Endometrial microvascular endothelial cells (primary cell): ENCODE measurements around the gene FLNB. TPM values are rescaled to one million over a fixed set of nuclear protein-coding genes. Genes with fewer than 3 reads are reported as not detected.
"Not testable (repeated sequence)": the region's sequence is repeated elsewhere in the genome, so short reads cannot be mapped to it uniquely, and the experiment has no call there.

Experiments
- in situ Hi-C: cut with HindIII; loops from 2 replicates; pipeline ENCODE4 v1.10.0; 2017; ENCODE audit warnings: low sequenced_read_pairs, low pct_unique_long_range_greater_than_20kb; ENCODE audit errors: inconsistent ontology term
- total RNA-seq: library from RNA; depleted of rRNA; stranded (reverse); fragments of >200 nt; gene quantifications from one replicate; pipeline ENCODE4 v1.2.3, GENCODE V29; 2015; ENCODE audit errors: inconsistent ontology term

Gene FLNB
- total RNA-seq, 1 donor from 2014 or later: 503 TPM

DNA sequence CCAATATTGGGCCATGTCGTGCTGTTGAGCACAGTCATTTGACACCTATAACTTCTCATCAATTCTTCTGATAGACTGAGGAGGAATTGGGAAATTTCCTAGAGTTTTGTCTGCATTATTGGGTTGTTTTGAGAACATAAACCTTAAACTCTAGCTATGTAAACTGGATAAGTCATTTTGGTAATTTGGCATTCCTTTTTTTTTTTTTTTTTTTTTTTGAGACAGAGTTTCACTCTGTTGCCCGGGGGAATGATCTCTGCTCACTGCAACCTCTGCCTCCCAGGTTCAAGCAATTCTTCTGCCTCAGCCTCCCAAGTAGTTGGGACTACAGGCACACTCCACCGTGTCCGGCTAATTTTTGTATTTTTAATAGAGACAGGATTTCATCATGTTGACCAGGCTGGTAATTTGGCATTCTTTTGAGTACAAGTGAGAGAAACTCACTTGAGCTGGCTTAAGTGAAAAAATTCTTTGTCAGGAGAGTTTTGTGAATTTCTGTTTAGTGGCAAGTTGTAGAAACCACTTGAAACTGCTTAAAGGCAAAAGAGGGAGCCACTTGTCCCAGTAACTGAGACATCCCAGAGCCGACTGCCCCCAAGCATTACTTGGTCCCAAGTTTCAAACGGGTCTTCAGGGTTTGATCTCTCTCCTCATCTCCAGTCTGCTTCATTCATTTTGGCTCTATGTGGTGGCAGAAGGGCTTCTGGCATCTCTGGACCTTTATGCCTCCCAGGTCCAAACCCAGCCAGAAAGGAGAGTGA, 34.9 kb downstream of the FLNB start:
- in situ Hi-C loops: loop anchor here (25.0 kb wide), 1 partner anchor 106 kb away; no protein-coding TSS in a partner anchor

DNA sequence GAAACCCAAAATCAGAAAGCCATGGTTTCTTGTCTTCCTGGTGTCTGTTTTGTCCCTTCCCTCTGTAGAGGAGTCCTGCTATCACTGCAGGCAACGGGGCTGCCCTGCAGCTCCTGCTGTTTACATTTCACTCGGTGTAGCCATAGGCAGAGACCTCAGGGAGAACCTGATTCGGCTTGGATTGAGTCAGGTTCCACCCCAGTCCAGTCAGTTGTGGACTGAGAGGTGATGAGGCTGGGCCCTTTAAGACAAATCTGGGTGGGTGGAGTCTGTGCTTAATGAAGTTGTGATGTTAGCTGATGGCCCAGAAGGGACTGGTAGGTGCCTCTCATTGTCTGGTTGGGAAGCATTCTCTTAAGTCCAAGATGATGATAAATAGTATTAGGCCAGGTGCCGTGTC, 35.7 kb downstream of the FLNB start:
- in situ Hi-C loops: loop anchor here (25.0 kb wide), 1 partner anchor 107 kb away; no protein-coding TSS in a partner anchor

- in situ Hi-C loops: loop anchor here (25.0 kb wide), 1 partner anchor 108 kb away; no protein-coding TSS in a partner anchor
Measured at GRCh38 chr3:58044691-58045483, 36.7 kb downstream of the FLNB start.

GRCh38 chr3:58047826-58048225, 39.6 kb downstream of the FLNB start:
- in situ Hi-C loops: loop anchor here (25.0 kb wide), 1 partner anchor 111 kb away; no protein-coding TSS in a partner anchor

DNA sequence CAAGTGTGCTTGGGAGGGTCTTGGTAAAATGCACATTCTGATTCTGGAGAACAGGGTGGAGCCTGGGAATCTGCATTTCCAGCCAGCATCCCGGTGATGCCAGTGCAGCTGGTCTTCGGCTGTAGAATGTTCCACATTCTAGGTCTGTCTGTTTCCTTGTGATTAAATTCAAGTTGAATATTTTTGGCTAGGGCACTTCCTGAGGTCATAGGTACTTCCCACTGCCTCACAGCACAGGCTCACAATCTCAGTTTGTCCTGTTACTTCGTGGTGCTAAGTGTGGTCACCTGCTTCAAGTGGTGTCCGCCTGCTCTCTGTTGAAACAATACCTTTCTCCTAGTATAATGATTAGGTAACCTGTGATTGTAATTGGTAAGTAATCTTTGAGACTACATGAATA, 40.1 kb downstream of the FLNB start:
- in situ Hi-C loops: loop anchor here (25.0 kb wide), 1 partner anchor 111 kb away; no protein-coding TSS in a partner anchor

DNA sequence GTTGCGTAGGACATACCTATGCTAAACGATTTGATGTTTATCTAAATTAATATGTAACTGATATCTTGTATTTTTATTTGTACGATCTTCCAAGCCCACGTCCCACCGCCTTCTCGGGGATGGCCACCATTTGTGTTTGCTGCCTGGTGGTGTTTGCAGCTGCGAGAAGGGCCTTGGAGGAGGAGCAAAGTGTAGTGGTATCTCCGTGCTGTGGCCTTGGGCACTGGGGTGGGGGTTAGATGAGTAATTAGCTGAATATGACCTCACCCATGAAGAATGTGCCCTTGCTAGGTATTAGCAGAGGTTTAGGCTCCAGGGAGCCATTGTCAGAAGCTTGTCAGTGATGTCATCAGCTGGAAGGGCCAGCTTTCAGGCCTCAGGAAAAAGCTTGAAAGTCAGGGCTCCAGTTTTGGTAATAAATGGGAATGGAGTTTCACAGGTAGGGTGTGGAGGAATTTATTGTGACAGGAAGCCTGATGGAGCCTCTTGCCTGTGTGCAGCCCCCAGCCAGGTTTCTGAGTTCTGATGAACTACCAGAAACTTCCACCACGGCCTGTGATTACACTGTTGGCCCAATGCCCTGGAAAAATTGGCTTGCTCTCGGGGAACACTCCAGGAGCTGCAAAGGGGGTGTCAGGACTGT, 41.0 kb downstream of the FLNB start:
- in situ Hi-C loops: loop anchor here (25.0 kb wide), 1 partner anchor 112 kb away; no protein-coding TSS in a partner anchor

DNA sequence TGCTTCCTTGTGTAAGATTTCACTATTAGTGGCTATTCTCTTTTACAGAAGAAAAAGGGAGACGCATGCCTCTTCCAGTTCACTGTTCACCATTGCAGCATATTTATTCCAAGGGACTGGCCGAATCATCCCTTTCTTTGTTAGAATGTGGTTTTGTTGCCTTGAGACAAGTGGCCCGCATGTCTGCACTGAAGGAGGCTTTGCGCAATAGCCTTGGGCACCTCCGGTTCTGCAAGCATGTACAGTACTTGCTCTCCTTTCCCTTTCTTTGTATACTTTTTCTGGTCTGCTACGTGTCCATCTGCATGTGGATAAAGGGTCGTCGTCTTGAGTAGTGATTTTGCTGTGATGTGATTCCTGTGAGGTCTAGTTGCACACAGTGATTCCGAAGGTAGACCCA, 43.0 kb downstream of the FLNB start:
- in situ Hi-C loops: no loop called here

DNA sequence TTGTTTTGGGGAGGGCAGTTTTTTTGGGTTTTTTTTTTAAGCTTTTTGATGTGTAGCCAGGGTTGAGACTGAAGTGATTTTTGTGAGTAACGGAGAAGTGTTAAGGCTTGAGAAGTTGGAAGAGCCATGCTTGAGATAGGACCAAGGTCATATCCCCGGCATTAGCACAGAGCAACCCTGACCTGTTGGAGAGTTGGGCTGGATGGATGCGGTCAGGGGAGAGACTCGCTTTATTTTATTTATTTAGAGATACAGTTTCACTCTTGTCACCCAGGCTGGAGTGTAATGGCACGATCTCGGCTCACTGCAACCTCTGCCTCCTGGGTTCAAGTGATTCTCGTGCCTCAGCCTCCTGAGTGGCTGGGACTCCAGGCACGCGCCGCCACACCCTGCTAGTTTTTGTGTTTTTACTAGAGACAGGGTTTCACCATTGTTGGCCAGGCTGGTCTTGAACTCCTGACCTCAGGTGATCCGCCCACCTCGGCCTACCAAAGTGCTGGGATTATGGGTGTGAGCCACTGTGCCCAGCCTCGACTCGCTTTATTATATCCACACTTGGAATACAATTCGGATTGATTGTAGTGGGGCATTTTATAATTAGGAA, 43.5 kb downstream of the FLNB start:
- in situ Hi-C loops: not testable (repeated sequence)

GRCh38 chr3:58052373-58053273, 44.4 kb downstream of the FLNB start:
- in situ Hi-C loops: no loop called here

- in situ Hi-C loops: no loop called here
Measured at GRCh38 chr3:58054652-58055051, 46.4 kb downstream of the FLNB start.

DNA sequence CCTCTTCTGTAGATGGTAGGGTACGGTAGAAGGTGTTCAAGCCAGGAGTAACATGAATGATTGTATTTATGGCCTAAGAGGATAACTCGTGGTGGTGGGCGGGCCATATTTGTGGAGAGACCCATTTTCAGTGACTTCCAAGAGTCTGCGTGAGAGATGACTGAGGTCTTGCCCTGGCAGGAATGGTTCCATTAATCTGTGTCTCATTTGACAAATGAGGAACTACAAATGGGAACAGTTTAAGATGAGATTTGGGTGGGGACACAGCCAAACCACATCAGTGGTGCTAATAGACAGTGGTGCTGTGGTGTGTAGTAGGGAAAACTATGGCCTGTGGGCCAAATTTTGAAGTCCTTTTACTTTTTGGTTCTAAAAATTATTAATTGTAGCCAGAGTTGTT, 47.1 kb downstream of the FLNB start:
- in situ Hi-C loops: no loop called here

- in situ Hi-C loops: not testable (repeated sequence)
Measured at GRCh38 chr3:58055891-58056290, 47.7 kb downstream of the FLNB start.

GRCh38 chr3:58058361-58059263, 50.4 kb downstream of the FLNB start:
- in situ Hi-C loops: no loop called here

DNA sequence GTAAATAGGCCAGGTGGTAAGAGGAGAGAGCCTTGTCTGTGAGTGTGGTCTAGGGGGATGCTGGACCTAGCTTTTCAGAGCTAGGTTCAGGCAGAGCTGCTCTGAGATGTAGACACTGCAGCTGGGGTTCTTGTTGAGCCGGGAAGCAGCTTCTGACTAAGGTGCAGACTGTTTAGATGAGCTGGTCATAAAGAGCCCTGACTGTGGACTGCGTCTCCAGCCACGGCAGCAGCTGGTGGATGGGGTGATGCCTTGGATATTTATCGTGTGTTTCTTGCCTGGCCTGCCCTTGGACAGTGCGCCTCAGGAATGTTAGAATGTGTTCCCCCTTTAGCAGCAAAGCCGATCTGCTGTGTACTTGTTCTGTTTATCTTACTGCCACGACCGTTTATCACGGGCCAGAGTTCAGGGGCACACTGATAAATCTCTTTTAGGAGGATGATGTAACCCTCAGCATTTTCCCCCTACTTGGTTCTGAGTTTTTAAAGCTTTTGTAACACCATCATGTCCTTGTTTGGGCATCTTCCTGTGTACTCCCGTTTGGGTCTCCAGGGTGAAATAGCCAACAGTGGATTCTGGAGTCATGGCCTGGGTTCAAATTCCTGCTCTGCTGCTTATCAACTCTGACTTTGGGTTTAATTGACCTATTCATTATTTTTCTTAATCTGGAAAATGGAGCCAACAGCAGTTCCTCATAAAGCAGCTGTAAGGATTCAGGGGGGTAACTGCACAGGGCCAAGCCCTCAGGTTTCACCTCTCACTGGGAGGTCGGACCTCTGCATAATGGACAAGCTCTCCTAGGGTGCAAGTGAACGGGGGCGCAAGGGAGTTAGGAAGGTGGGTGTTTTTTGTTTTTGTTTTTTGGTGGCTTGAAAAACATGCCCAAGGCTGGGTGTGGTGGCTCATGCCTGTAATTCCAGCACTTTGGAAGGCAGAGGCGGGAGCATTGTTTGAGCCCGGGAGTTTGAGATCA, 51.4 kb downstream of the FLNB start:
- in situ Hi-C loops: no loop called here

DNA sequence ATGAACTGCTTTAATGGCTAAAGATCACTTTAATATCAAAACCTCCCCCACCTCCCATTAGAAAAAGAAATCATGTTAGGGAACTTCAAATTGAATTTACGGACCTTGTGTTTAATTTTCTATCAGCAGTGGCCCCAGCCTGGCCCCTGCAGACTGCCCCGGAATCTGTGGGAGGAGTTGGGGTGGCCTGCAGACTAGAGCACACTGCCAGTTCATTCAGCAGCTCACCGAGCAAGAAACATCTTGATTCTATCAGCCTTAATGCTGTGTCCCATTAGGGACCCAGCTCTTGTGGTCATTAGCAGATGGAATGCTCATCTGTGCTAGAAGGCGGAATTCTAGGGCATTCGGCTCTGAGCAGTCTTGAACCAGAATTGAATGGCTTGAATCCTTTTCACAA, 54.2 kb downstream of the FLNB start:
- in situ Hi-C loops: no loop called here
